22Rv1 (cell line): Measurements from ENCODE around the gene NFIA.

Source experiments
- ZFX ChIP-seq: fragments of 450-650 bp; IDR thresholded peaks from 2 replicates; pipeline ENCODE4 v1.6.1; 2017; ENCODE audit warnings: antibody characterized with exemption, borderline replicate concordance
- TF ChIP-seq, protein P1 (sequence below): fragments of 450-650 bp; IDR thresholded peaks from 2 replicates; pipeline ENCODE4 v1.5.1; 2017; ENCODE audit warnings: mild to moderate bottlenecking

DNA sequence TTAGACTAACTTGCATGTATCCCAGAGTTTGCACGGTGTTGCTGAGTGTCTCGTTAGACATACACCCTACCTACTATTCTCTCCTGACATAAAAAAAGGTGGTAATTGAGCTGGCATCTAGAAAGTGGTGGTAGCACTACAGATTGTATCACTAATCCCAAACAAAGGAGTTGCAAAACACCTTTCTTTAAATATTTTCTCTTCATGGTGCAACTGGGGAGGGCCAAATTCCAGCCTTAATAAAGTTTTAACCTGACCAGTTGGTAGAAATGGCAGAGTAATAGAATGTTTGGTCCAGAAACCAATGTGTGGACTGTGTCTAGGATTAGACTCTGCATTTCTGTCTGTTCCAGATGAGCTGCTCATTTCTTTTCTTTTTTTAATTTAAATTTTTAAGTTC, 40.0 kb downstream of the NFIA start:
- TF ChIP-seq, protein P1, sequence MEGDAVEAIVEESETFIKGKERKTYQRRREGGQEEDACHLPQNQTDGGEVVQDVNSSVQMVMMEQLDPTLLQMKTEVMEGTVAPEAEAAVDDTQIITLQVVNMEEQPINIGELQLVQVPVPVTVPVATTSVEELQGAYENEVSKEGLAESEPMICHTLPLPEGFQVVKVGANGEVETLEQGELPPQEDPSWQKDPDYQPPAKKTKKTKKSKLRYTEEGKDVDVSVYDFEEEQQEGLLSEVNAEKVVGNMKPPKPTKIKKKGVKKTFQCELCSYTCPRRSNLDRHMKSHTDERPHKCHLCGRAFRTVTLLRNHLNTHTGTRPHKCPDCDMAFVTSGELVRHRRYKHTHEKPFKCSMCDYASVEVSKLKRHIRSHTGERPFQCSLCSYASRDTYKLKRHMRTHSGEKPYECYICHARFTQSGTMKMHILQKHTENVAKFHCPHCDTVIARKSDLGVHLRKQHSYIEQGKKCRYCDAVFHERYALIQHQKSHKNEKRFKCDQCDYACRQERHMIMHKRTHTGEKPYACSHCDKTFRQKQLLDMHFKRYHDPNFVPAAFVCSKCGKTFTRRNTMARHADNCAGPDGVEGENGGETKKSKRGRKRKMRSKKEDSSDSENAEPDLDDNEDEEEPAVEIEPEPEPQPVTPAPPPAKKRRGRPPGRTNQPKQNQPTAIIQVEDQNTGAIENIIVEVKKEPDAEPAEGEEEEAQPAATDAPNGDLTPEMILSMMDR: no peak
- no peak for TF ChIP-seq ZFX
